Tibial nerve (tissue), 4 donors: ENCODE measurements around the gene DACH2. TPM values are rescaled to one million over a fixed set of nuclear protein-coding genes. Genes with fewer than 3 reads are reported as not detected.

Source experiments
- DNase-seq, 2 donors: peaks; one replicate each; pipeline ENCODE4 v3.0.0-alpha.2; 2019; ENCODE audit warnings: low spot score in 2 of 2
- H3K27ac ChIP-seq, 4 donors: fragments of 200-600 bp; sonication (generic) in 3 of 4; one replicate each; pipeline ENCODE4 v1.5.1; 2017 to 2019; ENCODE audit warnings: mild to moderate bottlenecking in 1 of 4
- H3K27me3 ChIP-seq, 2 donors: fragments of 200-600 bp; sonication (generic) in 1 of 2; one replicate each; pipeline versions ENCODE4 v1.5.1 to v1.6.0; 2017 to 2019
- H3K36me3 ChIP-seq, 3 donors: fragments of 200-600 bp; sonication (generic); one replicate each; pipeline ENCODE4 v1.5.1; 2018 to 2019
- H3K4me1 ChIP-seq, 4 donors: fragments of 200-600 bp; sonication (generic) in 3 of 4; one replicate each; pipeline ENCODE4 v1.5.1; 2017 to 2019
- H3K4me3 ChIP-seq, 4 donors: fragments of 200-600 bp; sonication (generic) in 3 of 4; one replicate each; pipeline ENCODE4 v1.5.1; 2017 to 2019; ENCODE audit warnings: mild to moderate bottlenecking in 1 of 4, moderate library complexity in 1 of 4
- H3K9me3 ChIP-seq, 4 donors: fragments of 200-600 bp; sonication (generic) in 3 of 4; one replicate each; pipeline ENCODE4 v1.5.1; 2017 to 2019
- CTCF ChIP-seq, 5 experiments: fragments of 200-600 bp in 3 of 5; fragments of 450-650 bp in 2 of 5; sonication (generic) in 3 of 5; IDR thresholded peaks; one replicate each; pipeline ENCODE4 v1.5.1; 2016 to 2019; ENCODE audit warnings: antibody characterized with exemption in 5 of 5, mild to moderate bottlenecking in 3 of 5, moderate library complexity in 2 of 5
- EP300 ChIP-seq, 2 donors: sonication (generic); formaldehyde crosslinking; IDR thresholded peaks; one replicate each; pipeline ENCODE4 v1.6.1; 2017; ENCODE audit warnings: antibody characterized with exemption in 2 of 2, mild to moderate bottlenecking in 1 of 2
- POLR2A ChIP-seq, 2 donors: fragments of 450-650 bp; IDR thresholded peaks; one replicate each; pipeline ENCODE4 v1.6.1; 2017; ENCODE audit warnings: antibody characterized with exemption in 2 of 2, mild to moderate bottlenecking in 2 of 2, moderate library complexity in 2 of 2
- WGBS, 2 donors: methylation state at CpG; one replicate each; pipeline ENCODE4 v1.1.5; 2018; 5-methylcytosine and 5-hydroxymethylcytosine counted together
- total RNA-seq, 4 donors: library from RNA; depleted of rRNA; stranded (reverse); fragments of >200 nt; gene quantifications; one replicate each; pipeline ENCODE4 v1.1.0, GENCODE V29; 2016

Gene DACH2
- total RNA-seq, 4 donors from 2014 or later, result 0.21 to 0.90 (median 0.44) TPM; not detected in 1

GRCh38 chrX:86133761-86134160, 14.5 kb upstream of the DACH2 start:
- H3K27me3 ChIP-seq, result peaks cover 0 to 11% of the 10 kb centered on the region in 2 donors
- no peak for DNase-seq
- no peaks in the 10 kb centered on the region for H3K4me1 ChIP-seq
- H3K9me3 ChIP-seq, result no peaks in the 10 kb centered on the region
- 6 to 9% methylated on average over 3 of the region's 3 CpGs for WGBS, 2 donors
- peak in 3 of 5 experiments; percentile 30 to 48 (median 32) for TF ChIP-seq CTCF (IDR thresholded peaks at IDR 0.05)
- TF ChIP-seq EP300 (IDR thresholded peaks at IDR 0.05), result no peak
- H3K36me3 ChIP-seq, result no peaks in the 10 kb centered on the region
- H3K4me3 ChIP-seq, result no peak overlapping the region
- no peak overlapping the region for H3K27ac ChIP-seq

- peaks cover 0 to 11% of the 10 kb centered on the region in 2 donors for H3K27me3 ChIP-seq
- H3K27ac ChIP-seq, result no peak overlapping the region
- H3K4me3 ChIP-seq, result no peak overlapping the region
- H3K36me3 ChIP-seq, result no peaks in the 10 kb centered on the region
- WGBS, 2 donors, result 70 to 91% methylated on average over 3 of the region's 3 CpGs
- no peaks in the 10 kb centered on the region for H3K4me1 ChIP-seq
- DNase-seq, result no peak
- no peaks in the 10 kb centered on the region for H3K9me3 ChIP-seq
- TF ChIP-seq POLR2A (IDR thresholded peaks at IDR 0.05) (no peak), CTCF (IDR thresholded peaks at IDR 0.05) (no peak), EP300 (IDR thresholded peaks at IDR 0.05) (no peak)
Observed at GRCh38 chrX:86137071-86137470, 11.2 kb upstream of the DACH2 start.

GRCh38 chrX:86141786-86142185, 6.5 kb upstream of the DACH2 start:
- no peak for DNase-seq
- no peaks in the 10 kb centered on the region for H3K9me3 ChIP-seq
- H3K4me1 ChIP-seq, result no peaks in the 10 kb centered on the region
- peaks cover 0 to 11% of the 10 kb centered on the region in 2 donors for H3K27me3 ChIP-seq
- TF ChIP-seq POLR2A (IDR thresholded peaks at IDR 0.05) (no peak), EP300 (IDR thresholded peaks at IDR 0.05) (no peak), CTCF (IDR thresholded peaks at IDR 0.05) (no peak)
- H3K27ac ChIP-seq, result no peak overlapping the region
- 73 to 88% methylated on average over 1 of the region's 1 CpG for WGBS, 2 donors
- H3K4me3 ChIP-seq, result no peak overlapping the region
- no peaks in the 10 kb centered on the region for H3K36me3 ChIP-seq

- Histone ChIP-seq H3K27ac (no peak overlapping the region), H3K9me3 (no peaks in the 10 kb centered on the region), H3K4me3 (no peak overlapping the region), H3K27me3 (peaks cover 0 to 20% of the 10 kb centered on the region in 2 donors), H3K36me3 (no peaks in the 10 kb centered on the region), H3K4me1 (peaks cover 0 to 14% (median 0%) of the 10 kb centered on the region in 4 donors)
- no peak for DNase-seq
- no peak for TF ChIP-seq POLR2A (IDR thresholded peaks at IDR 0.05)
- 61 to 92% methylated on average over 4 of the region's 4 CpGs for WGBS, 2 donors
Observed at GRCh38 chrX:86146102-86146501, 2.1 kb upstream of the DACH2 start.

- Histone ChIP-seq H3K4me1 (peaks cover 0 to 14% (median 0%) of the 10 kb centered on the region in 4 donors), H3K27ac (no peak overlapping the region), H3K36me3 (no peaks in the 10 kb centered on the region), H3K27me3 (peaks cover 0 to 28% of the 10 kb centered on the region in 2 donors), H3K4me3 (peak overlapping the region; percentile 23 to 54 (median 38)), H3K9me3 (no peaks in the 10 kb centered on the region)
- TF ChIP-seq EP300 (IDR thresholded peaks at IDR 0.05) (no peak), CTCF (IDR thresholded peaks at IDR 0.05) (no peak), POLR2A (IDR thresholded peaks at IDR 0.05) (no peak)
- 2 to 42% methylated on average over 21 to 23 of the region's 23 CpGs for WGBS, 2 donors
- DNase-seq, result no peak
Observed at GRCh38 chrX:86148594-86148993, 343 bp downstream of the DACH2 start.

GRCh38 chrX:86149119-86149518, 868 bp downstream of the DACH2 start:
- DNase-seq, result no peak
- WGBS, 2 donors, result 4 to 35% methylated on average over 11 of the region's 11 CpGs
- Histone ChIP-seq H3K4me1 (peaks cover 0 to 14% (median 0%) of the 10 kb centered on the region in 4 donors), H3K9me3 (no peaks in the 10 kb centered on the region), H3K27me3 (peaks cover 0 to 28% of the 10 kb centered on the region in 2 donors), H3K27ac (no peak overlapping the region), H3K4me3 (peak overlapping the region in 2 of 4 donors; percentile 34 to 54), H3K36me3 (no peaks in the 10 kb centered on the region)
- no peak for TF ChIP-seq POLR2A (IDR thresholded peaks at IDR 0.05)
- TF ChIP-seq EP300 (IDR thresholded peaks at IDR 0.05), result no peak
- no peak for TF ChIP-seq CTCF (IDR thresholded peaks at IDR 0.05)
